GM18520 (cell line): ENCODE results near the gene GUCA2A.

Experiments
- ATAC-seq: cut with Tn5 transposase; IDR thresholded peaks from one replicate; pipeline ENCODE4 v1.9.1; 2021; ENCODE audit not compliant: unreplicated experiment

Gene GUCA2A

DNA sequence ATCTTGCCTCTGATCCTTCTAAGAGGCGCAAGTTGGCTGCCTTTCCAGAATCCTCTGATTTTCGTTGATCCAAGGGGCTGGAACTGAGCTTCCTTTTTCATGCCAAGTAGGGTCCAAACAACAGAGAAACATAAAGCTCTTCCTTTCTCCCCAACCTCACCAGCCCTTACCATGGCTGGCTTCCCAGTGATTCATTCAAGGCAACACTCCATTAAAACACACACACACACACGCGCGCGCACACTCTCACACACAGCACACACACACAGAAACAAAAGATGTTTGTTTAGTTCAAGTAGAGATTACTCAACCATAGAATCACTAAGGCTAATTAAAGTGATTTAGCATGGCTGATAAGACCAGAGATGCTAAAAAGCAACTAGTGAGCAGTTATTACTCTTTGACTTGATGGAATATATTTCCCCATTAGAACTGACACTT is 13.0 kb upstream of the GUCA2A start:
- no peak for ATAC-seq

DNA sequence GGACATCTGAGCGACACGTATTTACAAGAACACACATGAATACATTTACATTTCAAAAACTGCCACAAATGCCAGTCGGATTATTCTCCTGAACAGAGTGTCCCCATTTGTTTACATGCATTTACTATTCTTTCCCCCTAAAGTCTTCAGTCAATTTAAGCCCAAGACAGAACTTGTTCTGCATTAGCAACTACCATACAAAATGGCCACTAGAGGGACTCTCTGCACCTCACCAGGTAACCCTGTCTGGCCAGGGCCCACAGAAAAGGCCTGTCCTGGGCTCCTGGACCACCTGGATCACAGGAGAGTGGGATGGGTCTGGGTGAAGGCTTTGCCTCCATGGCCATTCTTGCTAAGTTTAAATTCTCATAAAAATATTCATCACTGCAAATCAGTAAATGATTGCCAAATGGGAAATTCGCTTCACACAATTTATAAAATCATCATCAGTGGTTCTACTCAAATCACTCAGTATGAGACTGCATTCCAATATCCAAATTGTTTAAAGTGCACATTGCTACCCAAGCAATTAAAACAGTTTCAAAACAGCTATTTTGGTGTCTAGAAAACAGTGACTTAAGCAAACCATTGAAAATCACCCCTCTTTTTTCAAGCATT is 12.5 kb upstream of the GUCA2A start:
- ATAC-seq, result no peak

DNA sequence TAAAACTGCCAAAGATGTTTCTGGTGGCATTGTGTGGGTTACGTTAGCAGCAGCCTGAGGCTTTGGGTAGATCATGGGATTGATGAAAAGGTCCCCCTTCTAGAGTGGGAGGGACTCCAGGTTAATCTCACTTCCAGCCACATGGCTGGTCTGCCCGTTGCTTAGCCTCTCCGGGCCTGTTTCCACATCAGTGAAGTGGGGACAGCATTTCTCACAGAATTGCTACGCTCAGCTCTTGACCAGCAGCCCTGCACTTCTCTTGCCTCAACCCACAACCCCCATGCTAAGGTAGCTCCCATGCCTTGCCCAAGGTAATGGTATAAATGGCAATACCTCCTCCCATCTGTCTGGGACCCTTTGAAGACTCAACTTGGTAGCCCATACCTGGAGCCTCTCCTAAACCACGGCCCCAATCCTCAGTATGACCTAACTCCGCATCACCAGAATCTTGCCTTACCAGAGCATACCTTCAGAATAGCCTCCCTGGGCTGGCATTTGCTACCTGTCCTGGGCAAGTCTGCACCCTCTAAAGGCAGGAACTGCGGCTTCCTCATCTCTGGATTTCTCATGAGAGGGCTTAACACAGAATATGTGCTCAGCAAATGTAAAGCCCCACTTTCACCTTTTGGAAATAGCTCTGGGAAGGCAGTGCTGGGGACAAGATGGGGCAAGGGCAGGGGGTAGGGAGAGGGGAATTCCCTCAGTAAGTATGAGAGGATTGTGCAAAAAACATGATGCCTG is 10.9 kb upstream of the GUCA2A start:
- no peak for ATAC-seq

DNA sequence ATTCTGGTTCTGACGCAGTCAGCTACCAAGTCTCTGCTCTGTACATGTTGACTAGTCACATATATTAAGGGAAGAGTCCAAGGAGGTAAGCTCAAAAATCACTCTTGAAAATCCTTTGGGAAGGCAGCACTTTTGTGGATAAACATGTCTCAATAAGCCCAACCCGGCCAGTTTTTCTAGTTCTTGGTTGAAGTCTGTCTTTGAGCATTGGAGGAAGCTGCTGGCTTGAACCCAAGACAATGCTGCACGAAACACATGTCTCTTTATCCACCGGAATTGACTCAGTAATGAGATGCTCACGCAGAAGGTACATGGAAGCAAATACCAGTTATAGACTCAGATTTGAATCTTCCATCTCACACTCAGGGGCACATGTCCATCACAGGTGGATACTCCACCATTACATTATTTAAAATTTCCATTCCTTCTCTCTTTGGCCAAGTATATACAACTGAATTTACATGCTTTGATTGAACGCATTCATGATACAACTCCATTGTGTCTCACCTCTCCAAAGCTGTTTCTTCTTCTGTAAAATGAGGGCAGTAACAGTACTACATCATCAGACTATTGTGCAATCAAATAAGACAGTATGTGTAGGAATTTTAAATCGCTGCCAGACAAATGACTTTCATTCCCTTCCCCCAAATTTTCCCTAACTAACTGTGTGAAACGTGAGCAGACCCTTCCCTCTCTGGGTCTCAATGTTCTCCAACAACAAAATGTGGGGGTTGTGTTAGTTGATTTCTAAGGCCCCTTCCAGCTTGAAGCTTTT is 9.6 kb upstream of the GUCA2A start:
- no peak for ATAC-seq

DNA sequence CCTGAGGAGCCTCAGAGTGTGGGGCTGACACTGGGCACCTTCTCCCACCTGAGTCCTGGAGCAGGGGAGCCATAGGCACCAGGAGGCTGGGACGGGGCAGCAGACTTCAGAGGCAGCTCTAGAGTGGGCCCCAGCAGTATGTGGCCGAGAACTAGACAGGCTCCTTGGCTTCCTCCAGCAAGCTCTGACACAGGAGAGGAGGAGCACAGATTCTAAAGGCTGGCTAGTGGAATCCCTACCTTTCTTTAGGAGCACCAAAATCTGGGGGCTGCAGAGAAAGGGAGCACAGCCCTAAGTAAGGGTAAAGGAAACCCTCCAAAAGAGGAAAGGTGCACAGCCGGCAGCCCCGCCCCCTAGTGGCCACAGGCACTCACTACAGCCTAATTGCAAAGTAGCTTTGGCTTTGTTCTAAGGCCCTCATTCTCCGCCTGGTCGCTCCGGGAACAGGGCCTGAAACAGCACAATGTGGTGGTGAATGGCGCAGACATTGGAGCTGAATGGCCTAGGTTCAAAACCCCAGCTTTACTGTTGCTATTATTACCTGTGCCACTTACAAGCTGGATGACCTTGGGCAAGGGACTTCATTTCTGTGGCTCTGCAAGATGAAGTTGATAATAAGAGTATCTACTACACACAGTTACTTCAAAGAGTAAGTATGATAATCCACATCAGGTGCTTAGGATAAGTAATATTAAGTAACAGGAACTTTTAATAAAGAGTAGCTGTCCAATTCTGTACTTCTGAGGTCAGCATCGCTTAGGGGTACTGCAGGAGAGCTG is 8.8 kb upstream of the GUCA2A start:
- no peak for ATAC-seq

DNA sequence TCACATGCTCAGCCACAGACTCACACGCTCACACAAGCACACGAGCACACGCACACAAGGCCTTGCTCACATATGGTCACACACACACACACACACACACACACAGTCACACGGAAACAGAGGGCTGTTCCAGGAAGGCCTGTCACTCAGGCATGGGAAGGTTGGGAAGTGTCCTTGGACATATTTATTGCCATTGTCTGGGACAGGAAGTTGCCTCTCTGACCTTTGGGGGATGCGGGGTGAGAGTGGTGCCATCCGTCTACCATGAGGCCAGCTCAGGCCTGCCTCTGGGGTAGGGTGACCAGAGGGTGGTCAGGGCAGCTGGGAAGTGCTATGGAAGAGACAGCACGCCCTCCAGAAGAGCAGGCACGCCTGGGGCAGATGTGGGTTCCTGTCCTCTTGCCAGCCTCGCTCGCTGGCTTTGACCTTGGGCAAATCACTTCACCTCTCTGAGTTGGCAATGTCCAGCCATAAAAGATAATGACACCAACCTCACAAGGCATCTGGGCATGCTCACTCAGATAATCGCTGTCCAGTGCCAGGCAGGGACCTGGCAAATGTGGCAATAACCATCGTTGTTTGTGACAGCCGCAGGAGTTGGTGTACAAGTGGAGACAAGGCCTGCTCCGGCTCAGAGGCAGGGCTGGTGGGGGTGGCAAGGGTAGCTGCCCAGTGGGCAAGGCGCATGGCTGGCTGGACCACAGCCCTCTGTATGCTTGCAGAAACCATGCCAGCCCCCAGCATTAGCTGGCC is 8.0 kb upstream of the GUCA2A start:
- no peak for ATAC-seq

DNA sequence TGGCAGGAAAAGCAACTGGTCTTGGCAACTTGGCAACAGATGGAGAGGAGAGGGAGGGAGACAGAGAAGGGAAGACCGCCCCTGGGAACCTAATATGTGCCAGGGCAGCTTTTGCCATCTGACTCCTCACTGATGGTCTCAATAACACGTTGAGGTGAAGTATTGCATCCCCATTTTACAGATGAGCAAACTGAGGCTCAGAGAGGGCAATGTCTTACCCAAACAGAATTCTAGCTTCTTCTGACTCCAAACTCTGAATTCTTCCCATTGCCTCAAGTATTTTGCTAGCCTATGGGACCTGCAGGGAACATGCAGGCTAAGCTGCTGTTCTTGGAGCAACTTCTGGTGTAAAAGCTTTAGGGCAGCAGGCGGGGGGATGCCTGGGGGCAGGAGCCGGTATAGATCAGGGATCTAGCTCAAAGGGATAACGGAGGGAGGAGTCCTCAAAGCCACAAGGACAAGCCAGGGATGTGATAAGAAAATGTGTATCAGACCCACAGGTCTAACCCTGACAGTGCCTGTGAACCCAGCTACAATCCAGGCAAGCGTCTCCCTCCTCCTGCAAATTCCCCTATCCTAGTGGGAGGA is 7.2 kb upstream of the GUCA2A start:
- no peak for ATAC-seq

DNA sequence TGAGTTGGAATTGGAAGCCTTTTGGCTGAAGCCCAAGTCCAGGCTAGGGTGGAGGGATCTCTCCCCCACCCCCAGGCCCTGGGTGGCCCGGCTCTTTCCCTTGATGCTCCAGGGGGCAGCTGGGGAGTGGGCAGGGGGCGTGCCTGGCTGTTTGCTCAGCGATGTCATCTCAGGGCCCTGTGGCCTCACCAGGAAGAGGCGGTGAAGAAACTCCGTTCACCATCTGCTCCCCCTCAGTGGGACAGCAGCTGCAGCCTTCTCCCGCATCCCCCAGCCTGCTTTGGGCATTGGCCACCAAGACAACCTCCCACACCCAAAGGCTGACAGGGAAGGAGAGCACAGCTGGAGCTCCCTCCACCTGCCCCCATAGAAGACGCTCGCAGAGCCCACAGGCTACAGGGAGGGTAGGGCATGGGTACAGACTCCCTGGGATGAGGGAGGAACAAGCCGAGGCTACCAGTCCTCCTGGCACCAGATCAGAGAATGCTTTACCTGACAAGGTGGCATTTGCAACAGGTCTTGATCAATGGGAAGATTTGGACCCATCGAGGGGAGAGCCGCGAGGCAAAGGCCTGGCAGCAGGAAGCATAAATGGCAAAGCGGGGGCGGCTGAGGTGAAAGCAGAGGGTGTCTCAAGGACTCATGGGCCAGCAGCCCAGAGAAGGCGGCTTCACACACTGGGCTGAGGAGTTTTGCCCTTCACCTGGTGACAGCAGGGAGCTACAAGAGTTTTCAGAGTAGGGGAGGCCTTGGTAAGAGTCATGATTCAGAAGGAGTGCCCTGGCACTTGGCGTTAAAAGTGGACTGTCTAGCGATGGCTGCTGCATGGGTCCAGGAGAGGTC is 6.5 kb upstream of the GUCA2A start:
- no peak for ATAC-seq

DNA sequence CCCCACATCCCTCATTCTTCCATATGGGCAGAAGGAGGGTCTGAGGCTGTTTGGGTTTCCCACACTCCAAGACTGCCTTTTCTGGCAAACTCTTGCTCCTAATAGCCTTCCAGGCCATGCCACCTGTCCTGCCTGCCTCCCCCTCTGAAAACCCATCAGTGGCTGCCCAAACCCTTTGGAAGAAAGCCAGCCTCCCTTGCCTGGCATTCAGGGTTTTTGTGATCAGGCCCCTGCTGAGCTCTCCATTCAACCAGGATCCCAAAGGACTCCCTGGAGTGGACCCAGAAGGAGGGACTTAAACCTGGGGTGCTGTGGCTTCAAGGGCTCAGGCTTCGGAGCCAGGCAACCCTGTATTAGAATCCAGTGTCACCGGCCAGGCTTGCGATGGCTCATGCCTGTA is 4.2 kb upstream of the GUCA2A start:
- no peak for ATAC-seq

DNA sequence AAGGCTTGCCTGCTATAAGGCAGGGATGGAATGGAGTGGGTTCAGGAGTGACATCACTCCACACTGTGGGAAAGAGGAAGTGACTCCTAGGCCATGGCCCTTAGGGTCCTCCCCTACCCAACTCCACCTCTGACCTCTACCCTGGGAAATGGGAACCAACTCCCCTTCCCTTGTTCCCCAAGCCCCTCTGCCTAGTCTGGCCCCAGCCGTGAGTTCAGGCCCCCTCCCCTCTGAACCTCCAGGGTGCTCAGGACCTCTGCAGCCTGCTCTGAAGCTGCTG is 3.8 kb upstream of the GUCA2A start:
- ATAC-seq, result no peak

DNA sequence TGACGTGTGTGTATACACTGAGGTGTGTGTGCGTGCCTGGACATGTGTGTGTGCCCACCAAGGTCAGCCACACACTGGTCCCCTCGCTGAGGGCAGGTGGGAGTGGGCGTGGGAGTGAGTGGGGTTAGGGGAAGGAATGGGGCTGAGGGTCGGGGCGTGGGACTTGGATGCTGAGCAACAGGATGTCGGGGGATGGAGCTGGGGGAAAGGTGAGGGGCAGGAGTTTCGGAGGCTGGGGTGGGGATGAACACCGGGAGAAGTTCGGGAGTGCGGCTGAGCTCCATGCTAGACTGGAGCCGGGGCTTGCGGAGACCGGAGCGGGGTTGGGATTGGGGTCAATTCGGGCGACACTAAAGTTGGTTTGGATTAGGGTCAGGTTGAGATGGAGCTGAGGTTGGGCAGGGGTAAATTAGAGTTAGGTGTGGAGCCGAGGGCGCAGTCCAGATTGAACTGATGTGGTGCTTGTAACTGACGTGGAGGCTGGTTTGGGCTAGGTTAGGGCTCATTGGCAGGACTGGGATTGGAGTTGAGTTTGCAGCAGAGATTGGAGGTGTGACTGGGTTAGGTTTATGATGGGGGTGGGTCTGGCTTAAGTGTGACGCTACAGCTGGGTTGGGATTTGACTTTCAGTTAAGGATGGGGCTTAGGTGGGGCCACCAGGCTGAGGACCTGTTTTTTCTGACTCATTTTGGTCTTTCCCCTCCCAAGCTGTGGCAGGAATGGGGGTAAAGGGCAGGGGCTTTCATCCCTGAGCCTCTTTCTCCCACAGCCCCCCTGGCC is 3.3 kb upstream of the GUCA2A start:
- no peak for ATAC-seq

DNA sequence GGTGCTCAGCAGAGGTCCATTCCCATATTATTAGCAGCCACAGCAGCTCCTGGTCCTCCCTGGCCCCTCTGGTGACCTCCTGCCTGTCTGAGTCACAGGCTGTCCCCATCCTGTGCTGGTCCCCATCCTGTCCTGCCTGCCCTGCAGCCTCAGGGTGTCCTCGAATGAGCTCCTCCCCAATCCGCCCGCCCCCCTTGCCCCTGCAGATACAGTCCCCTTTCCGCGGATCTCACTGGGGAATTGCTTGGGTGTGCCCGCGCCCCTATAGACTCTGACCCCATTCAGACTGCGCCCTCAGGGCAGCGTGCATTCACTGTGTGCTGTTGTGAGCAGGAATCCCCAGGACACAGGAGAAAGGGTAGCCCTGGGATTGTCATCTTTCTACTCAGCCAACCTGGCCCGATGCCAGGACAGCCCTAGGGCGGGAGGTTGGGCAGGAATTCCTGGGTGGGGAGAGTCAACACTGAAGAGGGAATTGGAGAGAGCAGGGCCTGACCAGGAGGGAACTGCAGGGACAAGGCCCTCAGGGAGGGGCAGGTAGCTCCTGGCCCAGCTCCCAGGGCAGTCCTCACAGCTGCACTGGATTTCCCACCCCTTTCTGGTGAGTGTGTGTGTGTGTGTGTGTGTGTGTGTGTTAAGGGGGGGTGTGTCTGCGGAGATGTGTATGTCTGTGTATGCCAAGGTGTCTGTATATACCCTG is 1.1 kb upstream of the GUCA2A start:
- ATAC-seq, result no peak

DNA sequence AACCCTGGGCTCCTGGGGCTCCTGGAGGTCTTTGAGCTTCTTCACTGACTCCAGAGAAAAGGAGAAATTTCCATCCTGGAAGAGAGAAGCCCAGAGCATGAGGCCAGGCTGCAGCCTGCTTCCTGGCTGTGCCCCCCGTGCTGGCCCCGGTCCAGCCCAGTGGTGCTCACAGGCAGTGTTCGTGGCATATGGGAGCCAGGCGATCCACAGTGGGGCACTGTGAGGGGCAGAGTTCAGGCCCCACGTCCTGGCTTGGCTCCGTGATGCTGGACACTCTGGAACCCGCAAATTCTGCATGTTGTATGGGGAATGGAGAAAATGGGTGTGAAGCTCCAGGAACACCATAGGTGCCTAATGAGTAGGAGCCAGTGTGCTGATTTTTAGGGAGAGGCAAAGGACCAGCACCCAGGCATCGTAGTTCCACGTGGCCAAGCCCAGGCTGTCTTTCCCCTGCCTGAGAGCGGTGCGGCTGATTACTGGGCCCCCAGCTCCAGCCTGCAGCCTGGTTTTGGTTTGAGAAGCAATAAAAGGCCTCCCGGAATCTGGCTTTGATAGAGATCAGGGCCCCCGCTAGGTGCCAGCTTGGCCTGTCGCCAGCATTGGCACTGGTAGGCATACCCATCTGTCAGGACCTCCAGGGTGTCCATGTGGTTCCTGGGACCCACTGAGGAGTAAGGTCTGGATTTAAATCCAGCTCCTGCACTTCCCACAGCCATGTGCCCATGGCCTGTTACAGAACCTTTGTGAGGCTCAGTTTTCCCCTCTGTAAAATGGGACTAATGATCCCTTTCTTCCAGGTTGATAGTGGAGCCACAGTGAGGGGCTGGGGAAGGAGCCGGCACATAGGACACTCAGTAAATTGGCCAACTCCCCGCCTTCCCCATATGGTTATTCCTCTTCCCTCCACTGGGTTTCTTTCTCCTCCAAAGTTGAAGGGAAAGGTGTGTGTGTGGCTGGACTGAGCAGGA is 725 bp downstream of the GUCA2A start:
- ATAC-seq, result no peak

DNA sequence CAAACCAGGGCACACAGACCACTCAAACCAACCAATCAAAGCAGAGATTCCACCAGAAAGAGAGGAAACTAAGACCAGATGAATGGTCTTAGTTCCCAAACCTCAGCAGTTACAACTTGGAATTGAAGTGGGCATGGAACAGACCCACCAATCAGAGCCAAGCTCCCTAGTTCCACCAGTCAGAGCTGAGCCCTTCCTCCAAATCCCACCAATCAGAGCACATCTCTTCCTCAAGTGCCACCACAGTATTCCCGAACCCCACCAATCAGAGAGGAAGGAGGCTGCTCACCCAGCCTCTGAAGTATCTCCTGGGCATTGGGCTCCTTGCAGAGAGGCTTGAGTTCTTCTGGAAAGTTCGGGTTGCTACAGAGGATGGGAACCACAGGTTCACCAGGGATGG is 1.4 kb downstream of the GUCA2A start:
- no peak for ATAC-seq

DNA sequence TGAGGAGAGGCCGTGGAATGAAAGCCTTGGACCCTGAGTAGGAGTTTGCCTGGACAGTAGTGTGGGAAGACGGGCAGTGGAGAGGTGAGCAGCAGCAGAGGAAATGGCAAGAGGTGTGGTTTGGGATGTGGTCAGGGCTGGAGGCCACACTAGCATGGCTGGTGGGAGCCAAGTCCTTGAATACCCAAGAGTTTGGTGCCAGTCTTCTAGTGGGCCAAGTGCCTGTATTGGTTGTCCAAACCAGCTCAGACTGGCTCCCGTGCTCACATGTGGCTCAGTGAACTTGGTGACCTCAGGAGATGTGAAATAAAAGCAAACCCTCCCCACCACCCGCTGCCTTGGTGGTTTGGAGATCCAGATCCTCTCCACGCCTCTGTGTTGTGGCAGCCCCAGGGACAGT is 2.4 kb downstream of the GUCA2A start:
- no peak for ATAC-seq

DNA sequence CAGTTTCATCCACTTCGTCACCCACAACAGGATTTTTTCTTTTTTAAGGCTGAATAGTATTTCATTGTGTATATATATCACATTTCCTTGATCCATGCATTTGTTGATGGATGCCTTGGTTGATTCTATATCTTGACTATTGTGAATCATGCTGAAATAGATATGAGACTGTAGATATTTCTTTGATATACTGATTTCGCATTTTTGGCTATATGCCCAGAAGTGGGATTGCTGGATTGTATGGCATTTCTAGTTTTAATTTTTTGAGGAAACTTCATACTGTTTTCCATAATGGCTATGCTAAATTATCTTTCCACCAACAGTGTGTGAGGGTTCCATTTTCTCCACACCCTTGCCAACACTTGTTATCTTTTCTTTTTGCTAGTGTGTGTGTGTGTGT is 6.4 kb downstream of the GUCA2A start:
- no peak for ATAC-seq

DNA sequence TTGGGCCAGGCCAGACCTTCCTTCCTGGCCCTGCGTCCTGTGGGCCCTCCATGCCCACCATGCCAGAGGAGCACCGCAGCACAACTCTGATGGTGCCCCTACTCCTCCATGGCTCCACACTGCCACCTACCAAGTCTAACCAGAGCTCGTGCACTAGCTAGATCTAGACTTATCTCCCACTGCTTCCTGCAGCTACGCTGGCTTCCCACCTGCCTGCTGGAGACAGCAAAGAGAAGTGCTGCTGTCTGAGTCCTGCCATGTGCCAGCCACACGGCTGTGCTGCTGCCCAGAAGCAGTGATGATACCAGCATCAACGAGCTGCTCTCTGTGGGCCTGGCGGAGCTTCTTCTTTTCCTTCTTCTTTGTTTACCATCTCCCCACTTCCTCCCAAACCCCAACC is 6.9 kb downstream of the GUCA2A start:
- no peak for ATAC-seq
